Measurements from ENCODE around the gene SLC19A1.

Gene SLC19A1

DNA sequence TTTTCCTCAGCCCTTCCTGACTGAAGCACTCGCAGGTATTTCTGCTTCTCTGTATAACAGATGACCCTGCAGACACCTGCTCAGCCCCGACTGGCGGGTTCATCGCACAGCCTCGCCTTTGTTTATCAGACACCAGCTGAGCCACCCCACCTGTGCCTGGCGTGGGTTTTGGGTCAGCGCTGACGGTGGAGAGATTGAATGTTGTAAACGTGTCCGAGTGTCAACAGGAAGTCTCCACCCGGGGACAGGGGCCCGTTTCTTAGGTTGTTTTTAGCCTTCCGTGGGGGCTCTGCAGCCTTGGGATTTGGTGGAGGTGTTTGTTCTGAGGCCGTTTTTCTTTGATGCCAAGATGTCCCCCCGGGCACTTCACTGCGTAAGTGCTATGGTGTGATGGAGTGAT is 77.1 kb downstream of the SLC19A1 start:
- H3K9me3 ChIP-seq (ENCODE audit: control insufficient read depth in 2 of 2, low read length in 2 of 2) = peaks cover 0 to 10% of the 10 kb centered on the region in 2 donors
- no peak overlapping the region for H3K27ac ChIP-seq (ENCODE audit: low read length)
- no peak overlapping the region for H3K4me3 ChIP-seq (ENCODE audit: low read length in 2 of 2)
- peaks cover 4 to 8% of the 10 kb centered on the region in 2 donors for H3K27me3 ChIP-seq (ENCODE audit: control insufficient read depth in 1 of 2, insufficient read depth in 2 of 2, low read length in 2 of 2)
- no peak overlapping the region for H3K9ac ChIP-seq (ENCODE audit: low read length in 2 of 2)
- H3K36me3 ChIP-seq (ENCODE audit: control insufficient read depth in 2 of 2, insufficient read depth in 2 of 2, low read length in 2 of 2) = no peaks in the 10 kb centered on the region
- H3K4me1 ChIP-seq (ENCODE audit: control insufficient read depth, insufficient read depth, low read length) = peaks cover 5% of the 10 kb centered on the region

DNA sequence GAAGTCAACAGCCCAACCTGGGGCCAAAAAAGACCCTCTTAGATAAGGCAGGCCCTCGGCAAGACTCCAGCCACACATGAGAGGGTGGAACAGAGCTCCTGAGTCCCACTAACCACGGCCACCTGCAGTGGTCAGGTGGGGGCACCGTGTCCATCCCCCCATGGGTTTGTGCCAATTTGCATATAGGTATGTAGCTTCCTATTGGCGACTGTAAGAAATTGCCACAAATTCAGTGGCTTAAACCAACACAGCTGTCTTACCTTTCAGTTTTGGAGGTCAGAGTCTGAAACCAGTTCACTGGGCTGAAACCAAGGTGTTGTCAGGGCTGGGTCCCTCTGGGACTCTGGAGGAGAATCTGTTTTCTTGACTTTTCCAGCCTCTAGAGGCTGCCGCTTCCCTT is 77.9 kb downstream of the SLC19A1 start:
- peaks cover 5% of the 10 kb centered on the region for H3K4me1 ChIP-seq (ENCODE audit: control insufficient read depth, insufficient read depth, low read length)
- no peaks in the 10 kb centered on the region for H3K36me3 ChIP-seq (ENCODE audit: control insufficient read depth in 2 of 2, insufficient read depth in 2 of 2, low read length in 2 of 2)
- H3K9ac ChIP-seq (ENCODE audit: low read length in 2 of 2) = no peak overlapping the region
- H3K27ac ChIP-seq (ENCODE audit: low read length) = no peak overlapping the region
- H3K4me3 ChIP-seq (ENCODE audit: low read length in 2 of 2) = no peak overlapping the region
- peaks cover 0 to 10% of the 10 kb centered on the region in 2 donors for H3K9me3 ChIP-seq (ENCODE audit: control insufficient read depth in 2 of 2, low read length in 2 of 2)
- peaks cover 4 to 8% of the 10 kb centered on the region in 2 donors for H3K27me3 ChIP-seq (ENCODE audit: control insufficient read depth in 1 of 2, insufficient read depth in 2 of 2, low read length in 2 of 2)

DNA sequence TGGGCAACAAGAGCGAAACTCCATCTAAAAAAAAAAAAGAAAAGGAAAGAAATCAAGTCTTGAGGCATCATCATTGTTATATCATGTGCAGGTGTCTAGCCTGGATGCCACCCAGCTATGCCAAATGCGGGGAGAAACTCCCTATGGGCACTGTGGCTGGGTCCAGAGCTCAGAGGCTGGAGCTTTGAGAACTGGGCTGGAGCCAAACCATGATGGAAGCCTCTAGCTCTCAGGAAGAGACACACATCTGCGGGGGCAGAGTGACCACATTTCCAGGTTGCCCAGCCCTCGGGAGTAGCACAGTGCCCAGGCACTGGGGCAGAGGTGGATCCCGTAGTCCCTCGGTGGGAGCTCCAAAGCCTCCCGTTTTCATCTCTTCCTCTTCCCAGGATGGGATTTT is 78.4 kb downstream of the SLC19A1 start:
- Histone ChIP-seq H3K4me3 (ENCODE audit: low read length in 2 of 2) (no peak overlapping the region), H3K4me1 (ENCODE audit: control insufficient read depth, insufficient read depth, low read length) (peaks cover 6% of the 10 kb centered on the region), H3K36me3 (ENCODE audit: control insufficient read depth in 2 of 2, insufficient read depth in 2 of 2, low read length in 2 of 2) (no peaks in the 10 kb centered on the region), H3K9me3 (ENCODE audit: control insufficient read depth in 2 of 2, low read length in 2 of 2) (peaks cover 0 to 10% of the 10 kb centered on the region in 2 donors), H3K9ac (ENCODE audit: low read length in 2 of 2) (no peak overlapping the region), H3K27me3 (ENCODE audit: control insufficient read depth in 1 of 2, insufficient read depth in 2 of 2, low read length in 2 of 2) (peaks cover 4 to 8% of the 10 kb centered on the region in 2 donors), H3K27ac (ENCODE audit: low read length) (no peak overlapping the region)

DNA sequence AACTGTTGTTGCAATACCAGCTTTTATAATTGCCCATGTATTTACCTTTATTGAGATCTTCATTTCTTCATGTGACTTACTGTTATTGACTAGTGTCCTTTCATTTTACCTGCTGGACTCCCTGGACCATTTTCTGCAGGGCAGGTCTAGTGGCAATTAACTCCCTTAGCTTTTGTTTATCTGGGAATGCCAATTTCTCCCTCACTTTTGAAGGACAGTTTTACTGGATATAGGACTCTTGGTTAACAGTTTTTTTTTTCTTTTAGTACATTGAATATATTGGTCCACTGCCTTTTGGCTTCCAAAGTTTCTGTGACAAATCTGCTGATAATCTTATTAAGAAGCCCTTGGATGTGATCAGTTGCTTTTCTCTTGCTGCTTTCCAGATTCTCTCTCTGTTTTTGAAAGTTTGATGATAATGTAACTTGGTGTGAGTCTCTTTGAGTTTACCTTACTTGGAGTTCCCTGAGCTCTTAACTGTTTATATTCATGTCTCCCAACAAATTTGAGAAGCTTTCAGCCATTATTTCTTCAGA is 80.4 kb downstream of the SLC19A1 start:
- Histone ChIP-seq H3K36me3 (ENCODE audit: control insufficient read depth in 2 of 2, insufficient read depth in 2 of 2, low read length in 2 of 2) (no peaks in the 10 kb centered on the region), H3K4me1 (ENCODE audit: control insufficient read depth, insufficient read depth, low read length) (peaks cover 10% of the 10 kb centered on the region), H3K27ac (ENCODE audit: low read length) (no peak overlapping the region), H3K9ac (ENCODE audit: low read length in 2 of 2) (no peak overlapping the region), H3K27me3 (ENCODE audit: control insufficient read depth in 1 of 2, insufficient read depth in 2 of 2, low read length in 2 of 2) (peaks cover 4 to 8% of the 10 kb centered on the region in 2 donors), H3K9me3 (ENCODE audit: control insufficient read depth in 2 of 2, low read length in 2 of 2) (peaks cover 0 to 10% of the 10 kb centered on the region in 2 donors), H3K4me3 (ENCODE audit: low read length in 2 of 2) (no peak overlapping the region)

DNA sequence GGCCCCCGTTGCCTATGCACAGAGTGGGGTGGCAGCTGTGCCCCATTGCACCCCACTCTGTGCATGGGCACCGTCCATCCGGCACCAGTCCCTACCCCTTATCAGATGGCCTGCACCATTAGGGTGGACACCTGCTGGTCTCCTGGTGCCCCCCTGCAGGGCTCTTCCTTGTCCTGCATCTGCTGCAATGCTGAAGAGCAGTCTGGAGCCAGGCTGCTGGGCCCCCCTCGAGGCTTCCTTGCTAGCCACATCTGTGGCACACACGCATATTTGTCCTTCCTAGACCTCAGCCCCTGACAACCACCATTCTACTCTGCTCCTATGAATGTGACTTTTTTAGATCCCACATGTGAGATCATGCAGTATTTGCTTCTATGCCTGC is 80.9 kb downstream of the SLC19A1 start:
- no peak overlapping the region for H3K4me3 ChIP-seq (ENCODE audit: low read length in 2 of 2)

DNA sequence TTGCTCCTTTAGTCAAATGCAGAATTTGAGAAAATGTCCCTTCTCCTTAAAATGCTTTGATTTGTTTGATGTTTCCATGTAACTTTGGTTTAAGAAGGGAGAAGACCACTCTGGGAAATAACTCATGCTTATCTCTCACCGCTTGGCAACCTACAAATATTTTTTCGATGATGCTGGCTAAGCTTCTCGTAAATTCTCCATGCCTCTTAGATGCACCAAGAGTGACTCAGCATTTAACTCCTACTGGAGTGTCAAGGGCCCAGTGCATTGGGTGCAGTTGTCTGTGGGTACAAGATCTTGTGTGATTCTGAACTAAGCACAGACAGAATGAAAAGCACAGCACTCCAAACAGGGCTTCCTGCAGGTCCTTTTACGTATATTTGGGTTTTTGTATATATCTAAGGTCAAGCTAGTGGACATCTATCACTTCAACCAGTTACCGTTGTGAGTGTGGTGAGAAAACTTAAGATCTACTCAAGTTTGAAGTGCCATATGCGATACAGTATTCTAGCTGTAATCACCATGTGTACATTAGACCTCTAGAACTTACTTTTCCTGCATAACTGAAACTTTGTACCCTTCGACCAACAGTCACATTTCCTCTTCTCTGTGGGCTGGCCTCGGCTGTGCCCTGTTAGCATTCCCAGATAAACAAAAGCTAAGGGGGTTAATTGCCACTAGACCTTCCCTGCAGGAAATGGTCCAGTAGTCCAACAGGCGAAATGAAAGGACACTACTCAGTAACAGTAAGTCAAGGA is 81.5 kb downstream of the SLC19A1 start:
- H3K27me3 ChIP-seq (ENCODE audit: control insufficient read depth in 1 of 2, insufficient read depth in 2 of 2, low read length in 2 of 2) = peaks cover 4 to 8% of the 10 kb centered on the region in 2 donors
- no peak overlapping the region for H3K9ac ChIP-seq (ENCODE audit: low read length in 2 of 2)
- H3K27ac ChIP-seq (ENCODE audit: low read length) = no peak overlapping the region
- H3K36me3 ChIP-seq (ENCODE audit: control insufficient read depth in 2 of 2, insufficient read depth in 2 of 2, low read length in 2 of 2) = no peaks in the 10 kb centered on the region
- peaks cover 0 to 10% of the 10 kb centered on the region in 2 donors for H3K9me3 ChIP-seq (ENCODE audit: control insufficient read depth in 2 of 2, low read length in 2 of 2)
- H3K4me1 ChIP-seq (ENCODE audit: control insufficient read depth, insufficient read depth, low read length) = peaks cover 13% of the 10 kb centered on the region
- no peak overlapping the region for H3K4me3 ChIP-seq (ENCODE audit: low read length in 2 of 2)

More for the DNA sequence above, 80.9 kb downstream of the SLC19A1 start:
- peaks cover 0 to 10% of the 10 kb centered on the region in 2 donors for H3K9me3 ChIP-seq (ENCODE audit: control insufficient read depth in 2 of 2, low read length in 2 of 2)
- peaks cover 4 to 8% of the 10 kb centered on the region in 2 donors for H3K27me3 ChIP-seq (ENCODE audit: control insufficient read depth in 1 of 2, insufficient read depth in 2 of 2, low read length in 2 of 2)
- H3K27ac ChIP-seq (ENCODE audit: low read length) = no peak overlapping the region
- H3K4me1 ChIP-seq (ENCODE audit: control insufficient read depth, insufficient read depth, low read length) = peaks cover 10% of the 10 kb centered on the region
- no peak overlapping the region for H3K9ac ChIP-seq (ENCODE audit: low read length in 2 of 2)
- no peaks in the 10 kb centered on the region for H3K36me3 ChIP-seq (ENCODE audit: control insufficient read depth in 2 of 2, insufficient read depth in 2 of 2, low read length in 2 of 2)

DNA sequence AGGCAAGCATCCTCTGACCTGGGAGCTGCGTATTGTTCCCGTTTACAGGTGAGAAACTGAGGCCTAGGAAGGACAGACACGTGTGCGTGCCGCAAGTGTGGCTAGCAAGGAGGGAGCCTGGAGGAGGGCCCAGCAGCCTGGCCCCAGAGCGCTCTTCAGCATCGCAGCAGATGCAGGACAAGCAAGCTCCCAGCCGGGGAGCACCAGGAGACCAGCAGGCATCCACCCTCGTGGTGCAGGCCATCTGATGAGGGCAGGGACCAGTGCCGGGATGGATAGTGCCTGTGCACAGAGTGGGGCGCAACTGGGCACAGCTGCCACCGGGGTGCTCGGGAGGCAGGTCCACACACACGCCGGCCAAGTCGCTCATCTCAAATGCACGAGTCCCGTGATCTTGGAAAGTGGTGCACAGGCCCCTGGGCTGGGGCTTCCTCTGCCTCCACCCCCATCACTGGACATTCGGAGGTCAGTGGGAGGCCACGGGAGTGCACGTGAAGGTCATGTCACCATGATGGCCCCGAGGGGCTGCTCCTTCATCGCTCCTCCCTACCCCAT is 82.2 kb downstream of the SLC19A1 start:
- Histone ChIP-seq H3K9me3 (ENCODE audit: control insufficient read depth in 2 of 2, low read length in 2 of 2) (peaks cover 0 to 10% of the 10 kb centered on the region in 2 donors), H3K4me1 (ENCODE audit: control insufficient read depth, insufficient read depth, low read length) (peaks cover 14% of the 10 kb centered on the region), H3K4me3 (ENCODE audit: low read length in 2 of 2) (no peak overlapping the region), H3K36me3 (ENCODE audit: control insufficient read depth in 2 of 2, insufficient read depth in 2 of 2, low read length in 2 of 2) (no peaks in the 10 kb centered on the region), H3K9ac (ENCODE audit: low read length in 2 of 2) (no peak overlapping the region), H3K27ac (ENCODE audit: low read length) (no peak overlapping the region), H3K27me3 (ENCODE audit: control insufficient read depth in 1 of 2, insufficient read depth in 2 of 2, low read length in 2 of 2) (peaks cover 4 to 8% of the 10 kb centered on the region in 2 donors)

DNA sequence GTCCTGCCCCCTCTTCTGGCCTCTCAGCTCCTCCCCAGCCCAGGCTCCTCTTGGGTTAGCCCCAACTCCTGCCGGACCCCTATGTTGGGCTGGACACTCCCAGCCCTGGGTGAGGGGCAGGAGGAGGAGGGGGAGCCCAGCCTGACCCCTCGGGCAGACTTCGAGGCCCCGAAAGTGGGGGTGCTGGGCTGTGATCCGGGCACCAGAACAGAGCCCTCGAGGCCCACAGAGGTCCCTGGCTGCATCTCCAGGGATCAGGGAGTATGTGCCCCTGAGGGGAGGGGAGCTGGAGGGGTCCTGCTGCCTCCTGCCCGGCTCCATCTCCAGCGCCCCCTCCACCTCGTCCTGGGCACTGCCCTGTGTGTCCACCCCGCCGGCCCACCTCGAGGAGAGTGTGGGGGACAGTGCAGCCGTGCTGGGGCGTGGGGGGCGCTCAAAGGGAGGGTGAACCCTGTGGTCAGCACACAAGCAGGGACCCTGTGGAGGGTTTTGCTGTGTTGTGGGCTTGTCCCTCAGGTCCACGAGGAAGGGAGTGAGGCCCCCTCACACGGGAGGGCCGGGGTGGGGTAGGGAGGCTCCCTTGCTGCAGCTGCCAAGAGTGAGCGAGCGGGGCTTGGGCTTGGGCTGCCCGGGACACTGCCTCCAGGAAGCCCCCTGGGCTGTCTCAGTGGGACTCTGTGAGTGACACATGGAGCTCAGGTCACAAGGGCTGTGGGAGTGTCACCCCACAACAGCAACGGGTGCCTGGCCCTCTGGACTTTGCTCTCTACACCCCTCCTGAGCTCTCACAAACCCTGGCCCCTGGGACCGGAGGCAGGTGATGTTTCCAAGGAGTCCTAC is 82.8 kb downstream of the SLC19A1 start:
- Histone ChIP-seq H3K4me3 (ENCODE audit: low read length in 2 of 2) (no peak overlapping the region), H3K27ac (ENCODE audit: low read length) (no peak overlapping the region), H3K36me3 (ENCODE audit: control insufficient read depth in 2 of 2, insufficient read depth in 2 of 2, low read length in 2 of 2) (no peaks in the 10 kb centered on the region), H3K27me3 (ENCODE audit: control insufficient read depth in 1 of 2, insufficient read depth in 2 of 2, low read length in 2 of 2) (peaks cover 0 to 2% of the 10 kb centered on the region in 2 donors), H3K9me3 (ENCODE audit: control insufficient read depth in 2 of 2, low read length in 2 of 2) (peaks cover 0 to 10% of the 10 kb centered on the region in 2 donors), H3K4me1 (ENCODE audit: control insufficient read depth, insufficient read depth, low read length) (peaks cover 19% of the 10 kb centered on the region), H3K9ac (ENCODE audit: low read length in 2 of 2) (no peak overlapping the region)

DNA sequence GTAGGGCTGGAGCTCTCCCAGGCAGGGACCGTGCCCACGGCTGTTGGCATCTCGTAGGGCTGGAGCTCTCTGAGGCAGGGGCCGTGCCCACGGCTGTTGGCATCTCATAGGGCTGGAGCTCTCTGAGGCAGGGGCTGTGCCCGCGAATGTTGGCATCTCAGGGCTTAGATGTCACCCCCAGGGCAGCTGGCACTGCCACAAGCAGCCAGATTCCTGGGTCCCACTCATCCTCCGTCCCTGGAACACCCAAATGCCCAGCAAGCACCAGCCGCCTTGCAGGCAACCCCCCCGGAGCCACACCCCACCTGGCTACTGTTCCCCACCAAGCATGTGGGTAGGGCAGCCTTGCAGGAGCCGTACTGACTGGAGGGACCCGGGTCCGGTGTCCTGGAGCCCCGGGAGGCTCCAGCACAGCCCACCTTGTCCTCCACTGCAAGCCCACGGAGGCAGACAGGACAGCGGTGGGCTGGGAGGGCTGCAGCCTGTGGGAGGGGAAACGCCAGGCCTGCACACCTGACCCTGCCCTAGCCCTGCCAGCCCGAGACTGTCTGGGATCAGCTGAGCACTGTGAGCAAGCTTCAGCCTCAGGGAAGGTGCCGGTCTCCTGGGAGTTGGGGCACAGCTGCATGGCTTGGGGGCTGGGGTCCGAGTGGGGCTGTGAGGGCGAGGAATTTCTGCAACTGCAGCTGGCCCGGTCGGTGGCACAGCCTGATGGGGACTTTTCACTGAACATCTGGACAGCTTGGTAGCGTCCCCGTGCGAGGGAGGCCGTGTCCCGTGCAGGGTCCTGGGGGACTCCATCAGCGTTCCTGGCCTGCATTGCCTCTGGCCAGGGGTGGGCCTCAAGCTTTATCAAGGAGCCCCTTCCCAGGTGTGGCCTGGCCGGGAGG is 83.7 kb downstream of the SLC19A1 start:
- Histone ChIP-seq H3K36me3 (ENCODE audit: control insufficient read depth in 2 of 2, insufficient read depth in 2 of 2, low read length in 2 of 2) (no peaks in the 10 kb centered on the region), H3K9ac (ENCODE audit: low read length in 2 of 2) (no peak overlapping the region), H3K4me1 (ENCODE audit: control insufficient read depth, insufficient read depth, low read length) (peaks cover 23% of the 10 kb centered on the region), H3K4me3 (ENCODE audit: low read length in 2 of 2) (no peak overlapping the region), H3K27ac (ENCODE audit: low read length) (no peak overlapping the region), H3K9me3 (ENCODE audit: control insufficient read depth in 2 of 2, low read length in 2 of 2) (peaks cover 0 to 10% of the 10 kb centered on the region in 2 donors), H3K27me3 (ENCODE audit: control insufficient read depth in 1 of 2, insufficient read depth in 2 of 2, low read length in 2 of 2) (no peaks in the 10 kb centered on the region)

DNA sequence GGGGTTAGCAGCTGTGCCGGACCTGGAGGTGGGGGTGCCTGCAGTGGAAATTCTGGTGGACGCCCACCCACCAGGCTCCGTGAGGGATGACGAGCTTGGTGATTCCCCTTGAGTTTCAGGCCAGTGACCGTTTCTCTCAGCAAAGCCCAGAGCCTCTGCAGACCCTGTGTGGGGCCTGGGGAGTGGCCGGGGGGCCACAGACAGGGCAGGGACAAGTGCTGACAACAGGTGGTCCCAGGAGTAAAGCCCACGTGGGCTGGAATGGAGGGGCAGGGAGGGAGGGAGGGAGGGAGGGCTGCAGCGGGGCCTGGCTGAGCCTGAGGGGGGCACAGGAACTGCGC is 84.4 kb downstream of the SLC19A1 start:
- Histone ChIP-seq H3K4me3 (ENCODE audit: low read length in 2 of 2) (no peak overlapping the region), H3K27me3 (ENCODE audit: control insufficient read depth in 1 of 2, insufficient read depth in 2 of 2, low read length in 2 of 2) (no peaks in the 10 kb centered on the region), H3K4me1 (ENCODE audit: control insufficient read depth, insufficient read depth, low read length) (peaks cover 25% of the 10 kb centered on the region), H3K9ac (ENCODE audit: low read length in 2 of 2) (no peak overlapping the region), H3K9me3 (ENCODE audit: control insufficient read depth in 2 of 2, low read length in 2 of 2) (peaks cover 0 to 6% of the 10 kb centered on the region in 2 donors), H3K27ac (ENCODE audit: low read length) (no peak overlapping the region), H3K36me3 (ENCODE audit: control insufficient read depth in 2 of 2, insufficient read depth in 2 of 2, low read length in 2 of 2) (no peaks in the 10 kb centered on the region)

All from stomach smooth muscle (tissue), 2 donors.